Uterus (tissue), 2 donors: Measurements from ENCODE around the gene SDC3.

ENCODE experiments used
- POLR2A ChIP-seq, 2 donors: fragments of 450-650 bp; IDR thresholded peaks; one replicate each; pipeline ENCODE4 v1.6.1; 2016; ENCODE audit warnings: antibody characterized with exemption in 2 of 2, mild to moderate bottlenecking in 1 of 2, moderate library complexity in 1 of 2
- TF ChIP-seq, protein P1 (sequence below), 4 experiments: fragments of 200-600 bp in 2 of 4; fragments of 450-650 bp in 2 of 4; sonication (generic) in 2 of 4; IDR thresholded peaks; one replicate each; pipeline ENCODE4 v1.5.1; 2016 to 2019; ENCODE audit warnings: antibody characterized with exemption in 4 of 4, mild to moderate bottlenecking in 2 of 4, moderate library complexity in 1 of 4

DNA sequence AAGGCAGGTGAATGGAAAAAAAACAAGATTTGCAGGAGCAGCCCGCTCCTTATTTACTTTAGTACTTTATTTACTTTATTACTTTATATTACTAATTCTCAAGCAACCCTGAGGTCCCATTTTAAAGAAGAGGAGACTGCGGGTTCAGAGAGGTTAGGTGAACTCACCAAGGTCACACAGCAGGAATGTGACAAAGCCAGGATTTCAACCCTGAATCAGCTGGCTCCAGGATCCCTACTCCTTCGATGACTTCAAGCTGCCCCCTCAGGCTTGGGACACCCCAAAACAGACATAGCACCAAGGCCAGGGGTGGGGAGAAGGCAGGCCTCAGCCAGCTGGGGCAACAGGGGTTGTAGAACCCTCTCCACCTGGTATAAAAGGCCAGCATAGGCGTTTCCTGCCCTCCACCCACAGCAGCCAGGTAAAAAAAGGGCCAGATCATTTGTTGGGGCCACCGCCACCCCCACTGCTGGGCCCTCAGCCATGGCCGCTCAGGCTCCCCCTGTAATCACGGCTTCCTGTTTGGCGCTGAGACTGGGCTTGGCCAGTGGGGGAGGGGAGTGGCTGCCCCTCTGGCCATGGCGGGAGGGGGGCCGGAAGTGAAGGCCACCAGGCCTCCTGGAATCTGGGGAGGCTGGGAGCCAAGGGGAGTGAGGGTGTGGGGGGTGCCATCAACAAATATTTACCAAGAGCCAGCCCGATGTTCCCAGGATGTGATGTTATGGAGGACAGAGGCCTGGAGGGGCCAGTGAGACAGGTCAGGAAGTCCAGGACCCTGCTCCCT, 6.6 kb downstream of the SDC3 start:
- TF ChIP-seq, protein P1, sequence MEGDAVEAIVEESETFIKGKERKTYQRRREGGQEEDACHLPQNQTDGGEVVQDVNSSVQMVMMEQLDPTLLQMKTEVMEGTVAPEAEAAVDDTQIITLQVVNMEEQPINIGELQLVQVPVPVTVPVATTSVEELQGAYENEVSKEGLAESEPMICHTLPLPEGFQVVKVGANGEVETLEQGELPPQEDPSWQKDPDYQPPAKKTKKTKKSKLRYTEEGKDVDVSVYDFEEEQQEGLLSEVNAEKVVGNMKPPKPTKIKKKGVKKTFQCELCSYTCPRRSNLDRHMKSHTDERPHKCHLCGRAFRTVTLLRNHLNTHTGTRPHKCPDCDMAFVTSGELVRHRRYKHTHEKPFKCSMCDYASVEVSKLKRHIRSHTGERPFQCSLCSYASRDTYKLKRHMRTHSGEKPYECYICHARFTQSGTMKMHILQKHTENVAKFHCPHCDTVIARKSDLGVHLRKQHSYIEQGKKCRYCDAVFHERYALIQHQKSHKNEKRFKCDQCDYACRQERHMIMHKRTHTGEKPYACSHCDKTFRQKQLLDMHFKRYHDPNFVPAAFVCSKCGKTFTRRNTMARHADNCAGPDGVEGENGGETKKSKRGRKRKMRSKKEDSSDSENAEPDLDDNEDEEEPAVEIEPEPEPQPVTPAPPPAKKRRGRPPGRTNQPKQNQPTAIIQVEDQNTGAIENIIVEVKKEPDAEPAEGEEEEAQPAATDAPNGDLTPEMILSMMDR (IDR thresholded peaks at IDR 0.05): no peak
- no peak for TF ChIP-seq POLR2A (IDR thresholded peaks at IDR 0.05)
